Ishikawa (cell line): ENCODE results near the gene SNAPC2.

Source experiments
- CEBPB ChIP-seq: IDR thresholded peaks from 2 replicates; pipeline ENCODE4 v1.6.1; 2012
- CREB1 ChIP-seq: IDR thresholded peaks from 2 replicates; pipeline ENCODE4 v1.6.1; 2012; ENCODE audit warnings: low read depth
- EGR1 ChIP-seq: IDR thresholded peaks from 2 replicates; pipeline ENCODE4 v1.6.1; 2012
- EP300 ChIP-seq: IDR thresholded peaks from 2 replicates; pipeline ENCODE4 v1.6.1; 2012; ENCODE audit warnings: borderline replicate concordance
- FOXM1 ChIP-seq: IDR thresholded peaks from 2 replicates; pipeline ENCODE4 v1.6.1; 2012; ENCODE audit warnings: low read depth, borderline replicate concordance
- MAX ChIP-seq: IDR thresholded peaks from 2 replicates; pipeline ENCODE4 v1.6.1; 2012
- NFIC ChIP-seq: IDR thresholded peaks from 2 replicates; pipeline ENCODE4 v1.6.1; 2012
- RAD21 ChIP-seq: IDR thresholded peaks from 2 replicates; pipeline ENCODE4 v1.6.1; 2012; ENCODE audit warnings: low read depth
- REST ChIP-seq: IDR thresholded peaks from 2 replicates; pipeline ENCODE4 v1.6.1; 2012; ENCODE audit warnings: low read depth, mild to moderate bottlenecking
- TAF1 ChIP-seq: IDR thresholded peaks from 2 replicates; pipeline ENCODE4 v1.6.1; 2012; ENCODE audit warnings: low read depth, mild to moderate bottlenecking
- TCF12 ChIP-seq: IDR thresholded peaks from 2 replicates; pipeline ENCODE4 v1.6.1; 2012; ENCODE audit warnings: low read depth
- TEAD4 ChIP-seq: IDR thresholded peaks from 2 replicates; pipeline ENCODE4 v1.6.1; 2012
- USF1 ChIP-seq: IDR thresholded peaks from 2 replicates; pipeline ENCODE4 v1.6.1; 2012
- YY1 ChIP-seq: IDR thresholded peaks from 2 replicates; pipeline ENCODE4 v1.6.1; 2012; ENCODE audit warnings: low read depth
- ZBTB7A ChIP-seq: IDR thresholded peaks from 2 replicates; pipeline ENCODE4 v1.6.1; 2012; ENCODE audit warnings: low read depth

The SNAPC2 gene

GRCh38 chr19:7926021-7926726, 6.0 kb downstream of the SNAPC2 start, which contains the start of gene CTXN1:
CTXN1 (minus strand) TSS chr19:7926135; CDS start chr19:7925538, 597 bp downstream.
- TF ChIP-seq CEBPB (no peak), MAX (0 out of 2 replicates have a peak, but pooled peaks have one; percentile 18), TCF12 (0 out of 2 replicates have a peak, but pooled peaks have one; percentile 13)

GRCh38 chr19:7926727-7927604, 6.8 kb downstream of the SNAPC2 start:
- no peak for TF ChIP-seq TAF1
- TF ChIP-seq CEBPB: no peak
- TF ChIP-seq TEAD4: no peak
- no peak for TF ChIP-seq ZBTB7A
- no peak for TF ChIP-seq YY1
- TF ChIP-seq TCF12: no peak
- TF ChIP-seq RAD21: no peak
- no peak for TF ChIP-seq REST
- TF ChIP-seq EGR1: no peak
- TF ChIP-seq CREB1: no peak
- TF ChIP-seq FOXM1: no peak
- TF ChIP-seq EP300: no peak
- TF ChIP-seq MAX: no peak
- TF ChIP-seq USF1: no peak
- TF ChIP-seq NFIC: no peak

GRCh38 chr19:7927605-7928333, 7.6 kb downstream of the SNAPC2 start:
- TF ChIP-seq ZBTB7A: no peak

- no peak for TF ChIP-seq REST
- TF ChIP-seq TEAD4: no peak
- TF ChIP-seq CREB1: no peak
- TF ChIP-seq YY1: no peak
- no peak for TF ChIP-seq EGR1
- TF ChIP-seq TCF12: no peak
- TF ChIP-seq RAD21: no peak
- no peak for TF ChIP-seq USF1
- no peak for TF ChIP-seq CEBPB
- TF ChIP-seq ZBTB7A: no peak
- TF ChIP-seq NFIC: no peak
- no peak for TF ChIP-seq TAF1
- TF ChIP-seq FOXM1: no peak
- TF ChIP-seq MAX: no peak
- TF ChIP-seq EP300: no peak
These were observed 8.2 kb downstream of the SNAPC2 start for GRCh38 chr19:7928334-7928706.

- TF ChIP-seq TCF12 (no peak), RAD21 (peak; percentile 15; the same call in 1 of the 2 replicates), MAX (no peak)
These were observed 8.9 kb downstream of the SNAPC2 start for GRCh38 chr19:7928741-7929701.
